Smooth muscle cell (in vitro differentiated cells): ENCODE measurements around the gene DNAH11. TPM values are rescaled to one million over a fixed set of nuclear protein-coding genes. Genes with fewer than 3 reads are reported as not detected.
A peak's percentile ranks its signal among the peaks of the same experiment; 100 is the strongest.

Experiments
- DNase-seq: peaks from one replicate; lab custom pipeline; 2025; ENCODE audit not compliant: unreplicated experiment; lab: John Stamatoyannopoulos, UW
- H2AFZ ChIP-seq: fragments of 200-600 bp; sonication (generic); 2 replicates; pipeline ENCODE4 v1.6.0; 2016; ENCODE audit warnings: antibody characterized with exemption, low read depth, mild to moderate bottlenecking
- H3F3A ChIP-seq: fragments of 200-600 bp; sonication (generic); 2 replicates; pipeline ENCODE4 v1.6.0; 2017; ENCODE audit warnings: antibody characterized with exemption, low read depth
- H3K27ac ChIP-seq: fragments of 200-600 bp; sonication (generic); 2 replicates; pipeline ENCODE4 v1.5.1; 2016; ENCODE audit warnings: low read depth, mild to moderate bottlenecking
- H3K27me3 ChIP-seq: fragments of 200-600 bp; sonication (generic); 2 replicates; pipeline ENCODE4 v1.6.1; 2016; ENCODE audit warnings: low read depth, mild to moderate bottlenecking
- H3K36me3 ChIP-seq: fragments of 200-600 bp; sonication (generic); 2 replicates; pipeline ENCODE4 v1.5.1; 2016; ENCODE audit warnings: low read depth
- H3K4me1 ChIP-seq: fragments of 200-600 bp; sonication (generic); 2 replicates; pipeline ENCODE4 v1.5.1; 2016; ENCODE audit warnings: low read depth
- H3K4me2 ChIP-seq: fragments of 200-600 bp; sonication (generic); 2 replicates; pipeline ENCODE4 v1.6.0; 2016; ENCODE audit warnings: mild to moderate bottlenecking
- H3K4me3 ChIP-seq: fragments of 200-600 bp; sonication (generic); 2 replicates; pipeline ENCODE4 v1.5.1; 2016; ENCODE audit warnings: mild to moderate bottlenecking
- H3K79me2 ChIP-seq: fragments of 200-600 bp; sonication (generic); 2 replicates; pipeline ENCODE4 v1.6.0; 2016; ENCODE audit warnings: low read depth, mild to moderate bottlenecking
- H3K9ac ChIP-seq: fragments of 200-600 bp; sonication (generic); 2 replicates; pipeline ENCODE4 v1.6.0; 2016; ENCODE audit warnings: low read depth
- H3K9me3 ChIP-seq: fragments of 200-600 bp; sonication (generic); replicated peaks from 2 replicates; pipeline ENCODE4 v1.5.1; 2016; ENCODE audit warnings: low read depth
- H4K20me1 ChIP-seq: fragments of 200-600 bp; sonication (generic); 2 replicates; pipeline ENCODE4 v1.6.0; 2016; ENCODE audit warnings: low read depth
- CTCF ChIP-seq: fragments of 200-600 bp; sonication (generic); IDR thresholded peaks from 2 replicates; pipeline ENCODE4 v1.5.1; 2017; ENCODE audit warnings: borderline replicate concordance, mild to moderate bottlenecking, antibody characterized with exemption; ENCODE audit not compliant: insufficient read depth, poor library complexity, severe bottlenecking
- WGBS: methylation state at CpG from one replicate; pipeline ENCODE4 v1.1.7; 2016; ENCODE audit warnings: low lambda C conversion rate; 5-methylcytosine and 5-hydroxymethylcytosine counted together
- polyA plus RNA-seq: library from polyadenylated mRNA; unstranded; fragments of >200 nt; fragmentation: Nextera tagmentation; extraction: Ambion mirVana; gene quantifications from 2 replicates; pipeline ENCODE4 v1.2.1, GENCODE V29; 2016
- total RNA-seq: library from RNA; depleted of rRNA; stranded (reverse); fragments of >200 nt; gene quantifications from 2 replicates; pipeline ENCODE4 v1.2.3, GENCODE V29; 2014

DNAH11 gene
- total and polyA plus RNA-seq, 2 experiments from 2014 or later: 0.22 to 0.63 TPM

- H3K4me1 ChIP-seq: peaks cover 9% of the 10 kb centered on the region
- TF ChIP-seq CTCF: no peak
- H3K4me2 ChIP-seq: peak overlapping the region; percentile 98
- WGBS: 11% methylated on average over 31 of the region's 31 CpGs
- peak overlapping the region; percentile 44 for H2AFZ ChIP-seq
- no peak for DNase-seq
- no peaks in the 10 kb centered on the region for H3K36me3 ChIP-seq
- H3K27ac ChIP-seq: no peak overlapping the region
- peaks cover 76% of the 10 kb centered on the region for H3K27me3 ChIP-seq
- no peaks in the 10 kb centered on the region for H4K20me1 ChIP-seq
- no peaks in the 10 kb centered on the region for H3K9me3 ChIP-seq
- no peaks in the 10 kb centered on the region for H3F3A ChIP-seq
- no peaks in the 10 kb centered on the region for H3K79me2 ChIP-seq
- H3K4me3 ChIP-seq: peak overlapping the region; percentile 62
- H3K9ac ChIP-seq: no peak overlapping the region
Measured at GRCh38 chr7:21543528-21544302, 876 bp downstream of the DNAH11 start.

- Histone ChIP-seq H3K9ac (no peak overlapping the region), H3K4me1 (peaks cover 9% of the 10 kb centered on the region), H3K4me3 (peak overlapping the region; percentile 62), H3K79me2 (no peaks in the 10 kb centered on the region), H2AFZ (peak overlapping the region; percentile 44), H3K36me3 (no peaks in the 10 kb centered on the region), H3K27ac (no peak overlapping the region), H4K20me1 (no peaks in the 10 kb centered on the region), H3F3A (no peaks in the 10 kb centered on the region), H3K9me3 (no peaks in the 10 kb centered on the region), H3K27me3 (peaks cover 71% of the 10 kb centered on the region), H3K4me2 (peak overlapping the region; percentile 98)
- no peak for TF ChIP-seq CTCF
- DNase-seq: no peak
- WGBS: 42% methylated on average over 3 of the region's 3 CpGs
Measured at GRCh38 chr7:21544303-21544656, 1.4 kb downstream of the DNAH11 start.

GRCh38 chr7:21544715-21545114 is 1.9 kb downstream of the DNAH11 start:
- TF ChIP-seq CTCF: no peak
- Histone ChIP-seq H3K4me3 (no peak overlapping the region), H3K79me2 (no peaks in the 10 kb centered on the region), H3K4me1 (peaks cover 9% of the 10 kb centered on the region), H3K9me3 (no peaks in the 10 kb centered on the region), H3K27ac (no peak overlapping the region), H3F3A (no peaks in the 10 kb centered on the region), H3K4me2 (no peak overlapping the region), H2AFZ (no peak overlapping the region), H3K9ac (no peak overlapping the region), H3K36me3 (no peaks in the 10 kb centered on the region), H4K20me1 (no peaks in the 10 kb centered on the region), H3K27me3 (peaks cover 67% of the 10 kb centered on the region)
- WGBS: 58% methylated on average over 3 of the region's 3 CpGs
- no peak for DNase-seq

- DNase-seq: no peak
- no peaks in the 10 kb centered on the region for H4K20me1 ChIP-seq
- H3K9ac ChIP-seq: no peak overlapping the region
- TF ChIP-seq CTCF: no peak
- H3K9me3 ChIP-seq: no peaks in the 10 kb centered on the region
- no peaks in the 10 kb centered on the region for H3K79me2 ChIP-seq
- H3K4me2 ChIP-seq: no peak overlapping the region
- WGBS: 83% methylated on average over 3 of the region's 3 CpGs
- no peaks in the 10 kb centered on the region for H3F3A ChIP-seq
- no peak overlapping the region for H2AFZ ChIP-seq
- H3K27ac ChIP-seq: no peak overlapping the region
- no peak overlapping the region for H3K4me3 ChIP-seq
- H3K36me3 ChIP-seq: no peaks in the 10 kb centered on the region
- peaks cover 42% of the 10 kb centered on the region for H3K27me3 ChIP-seq
- H3K4me1 ChIP-seq: peaks cover 9% of the 10 kb centered on the region
Measured at GRCh38 chr7:21547501-21547900, 4.7 kb downstream of the DNAH11 start.
